ENCODE measurements around the gene CDKL5. TPM values are rescaled to one million over a fixed set of nuclear protein-coding genes. Genes with fewer than 3 reads are reported as not detected.

CDKL5 gene
- total and polyA plus RNA-seq, 2 donors (not counting 1 experiment from before 2014, with no cell fraction given): 0.72 to 4.6 TPM

DNA sequence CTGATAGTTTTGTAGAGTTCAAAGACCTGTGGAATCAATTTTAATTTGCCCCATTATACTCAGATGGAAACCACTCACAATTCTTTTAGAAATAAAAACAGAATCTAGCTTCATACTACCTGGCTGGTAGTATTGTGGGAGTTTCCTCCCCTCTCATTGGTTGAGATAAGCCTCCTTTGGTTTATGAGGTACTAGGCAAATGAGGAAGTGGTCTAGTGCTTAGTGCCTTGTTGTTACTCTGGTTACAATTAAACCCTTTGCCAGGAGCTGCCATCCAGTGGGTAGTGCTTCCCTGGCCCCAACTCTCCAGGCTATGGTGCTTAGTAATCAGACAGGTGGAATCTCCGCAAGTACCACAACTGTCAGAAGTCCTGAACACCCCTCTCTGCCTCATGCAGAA, 118.3 kb downstream of the CDKL5 start:
- no peaks in the 10 kb centered on the region for H3K79me2 ChIP-seq (ENCODE audit: control insufficient read depth, insufficient read depth, low read length)
- no peak for ATAC-seq (ENCODE audit: low read depth)

DNA sequence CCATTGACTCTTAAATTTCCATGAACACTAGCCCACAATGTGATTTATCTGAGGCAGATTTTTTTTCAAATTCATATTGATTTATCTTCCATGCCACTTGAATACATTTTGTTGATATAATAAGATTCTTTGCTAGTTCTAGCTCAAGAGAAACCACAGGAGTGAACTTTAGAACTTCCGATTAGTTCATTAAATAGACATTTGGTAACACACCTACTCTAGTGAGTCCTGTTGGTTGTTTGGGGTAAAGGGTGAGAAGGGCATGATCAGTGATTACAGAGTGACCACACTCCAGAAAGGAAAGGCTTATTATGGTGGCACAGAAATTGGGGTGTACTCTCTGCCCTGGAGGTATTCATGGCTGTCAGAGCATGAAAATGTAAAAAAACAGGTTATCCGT, 120.4 kb downstream of the CDKL5 start:
- no peaks in the 10 kb centered on the region for H3K9me3 ChIP-seq (ENCODE audit: control extremely low read depth in 1 of 3, control insufficient read depth in 2 of 3, insufficient read depth in 1 of 3, low read length in 2 of 3)
- no peak overlapping the region for H3K27ac Mint-ChIP-seq
- no peak overlapping the region for H3K9ac ChIP-seq (ENCODE audit: low read length)
- H3K4me3 Mint-ChIP-seq: no peak overlapping the region
- H3K9me3 Mint-ChIP-seq (ENCODE audit: insufficient read depth): no peaks in the 10 kb centered on the region
- H2AFZ ChIP-seq (ENCODE audit: insufficient read depth, low read depth, low read length, poor library complexity, severe bottlenecking): no peak overlapping the region
- WGBS (ENCODE audit: insufficient coverage): no CpG with 5 or more reads among the region's 2 CpGs
- no peak overlapping the region for H3K27ac ChIP-seq (ENCODE audit: low read length in 2 of 2)
- H4K20me1 ChIP-seq (ENCODE audit: control insufficient read depth, insufficient read depth, low read length, poor library complexity, severe bottlenecking): no peaks in the 10 kb centered on the region
- H3K4me1 Mint-ChIP-seq: peaks cover 2% of the 10 kb centered on the region
- CTCF ChIA-PET: no interaction called here
- no peaks in the 10 kb centered on the region for H3K79me2 ChIP-seq (ENCODE audit: control insufficient read depth, insufficient read depth, low read length)
- H3K27me3 Mint-ChIP-seq: no peaks in the 10 kb centered on the region
- POLR2A ChIA-PET: no interaction called here
- H3K27me3 ChIP-seq (replicated peaks in 1 of 4; ENCODE audit: control extremely low read depth in 1 of 4, control insufficient read depth in 3 of 4, insufficient read depth in 4 of 4, low read length in 3 of 4): no peaks in the 10 kb centered on the region
- H3K4me2 ChIP-seq (replicated peaks; ENCODE audit: low read depth, low read length, poor library complexity, severe bottlenecking): no peak overlapping the region
- peaks cover 0 to 4% of the 10 kb centered on the region in 2 donors for H3K4me1 ChIP-seq (ENCODE audit: control insufficient read depth in 2 of 2, insufficient read depth in 2 of 2, low read length in 2 of 2)
- DNase-seq (no peak), ATAC-seq (ENCODE audit: low read depth) (no peak)
- H3K4me3 ChIP-seq (ENCODE audit: control extremely low read depth in 1 of 5, extremely low read depth in 1 of 5, insufficient read depth in 1 of 5, low read depth in 2 of 5, low read length in 4 of 5): no peak overlapping the region
- TF ChIP-seq EZH2 (IDR thresholded peaks at IDR 0.05; ENCODE audit: borderline replicate concordance, insufficient read depth, low read depth, low read length, poor library complexity, severe bottlenecking) (no peak), CTCF (IDR thresholded peaks at IDR 0.05) (no peak)
- H3K36me3 ChIP-seq (replicated peaks in 1 of 2; ENCODE audit: control extremely low read depth in 1 of 2, control insufficient read depth in 1 of 2, extremely low read depth in 1 of 2, insufficient read depth in 2 of 2, low read length in 1 of 2): no peaks in the 10 kb centered on the region
- intact Hi-C loops (cut with micrococcal nuclease): no loop called here

More for the DNA sequence above, 118.3 kb downstream of the CDKL5 start:
- H4K20me1 ChIP-seq (ENCODE audit: control insufficient read depth, insufficient read depth, low read length, poor library complexity, severe bottlenecking): no peaks in the 10 kb centered on the region
- no peaks in the 10 kb centered on the region for H3K27me3 ChIP-seq (replicated peaks in 1 of 4; ENCODE audit: control extremely low read depth in 1 of 4, control insufficient read depth in 3 of 4, insufficient read depth in 4 of 4, low read length in 3 of 4)
- H3K27ac ChIP-seq (ENCODE audit: low read length in 2 of 2): no peak overlapping the region
- intact Hi-C loops (cut with micrococcal nuclease): no loop called here
- H2AFZ ChIP-seq (ENCODE audit: insufficient read depth, low read depth, low read length, poor library complexity, severe bottlenecking): no peak overlapping the region
- no peaks in the 10 kb centered on the region for H3K4me1 Mint-ChIP-seq
- CTCF ChIA-PET: no interaction called here
- TF ChIP-seq EZH2 (IDR thresholded peaks at IDR 0.05; ENCODE audit: borderline replicate concordance, insufficient read depth, low read depth, low read length, poor library complexity, severe bottlenecking) (no peak), CTCF (IDR thresholded peaks at IDR 0.05) (no peak)
- H3K4me3 ChIP-seq (ENCODE audit: control extremely low read depth in 1 of 5, extremely low read depth in 1 of 5, insufficient read depth in 1 of 5, low read depth in 2 of 5, low read length in 4 of 5): no peak overlapping the region
- H3K9ac ChIP-seq (ENCODE audit: low read length): no peak overlapping the region
- H3K27ac Mint-ChIP-seq: no peak overlapping the region
- peak; percentile 3 for DNase-seq
- H3K4me2 ChIP-seq (replicated peaks; ENCODE audit: low read depth, low read length, poor library complexity, severe bottlenecking): no peak overlapping the region
- H3K9me3 Mint-ChIP-seq (ENCODE audit: insufficient read depth): no peaks in the 10 kb centered on the region
- H3K4me3 Mint-ChIP-seq: no peak overlapping the region
- H3K4me1 ChIP-seq (ENCODE audit: control insufficient read depth in 2 of 2, insufficient read depth in 2 of 2, low read length in 2 of 2): peaks cover 0 to 4% of the 10 kb centered on the region in 2 donors
- POLR2A ChIA-PET: no interaction called here
- no peaks in the 10 kb centered on the region for H3K9me3 ChIP-seq (ENCODE audit: control extremely low read depth in 1 of 3, control insufficient read depth in 2 of 3, insufficient read depth in 1 of 3, low read length in 2 of 3)
- H3K27me3 Mint-ChIP-seq: no peaks in the 10 kb centered on the region
- no CpG with 5 or more reads among the region's 1 CpG for WGBS (ENCODE audit: insufficient coverage)
- H3K36me3 ChIP-seq (replicated peaks in 1 of 2; ENCODE audit: control extremely low read depth in 1 of 2, control insufficient read depth in 1 of 2, extremely low read depth in 1 of 2, insufficient read depth in 2 of 2, low read length in 1 of 2): no peaks in the 10 kb centered on the region

Data from B cell (primary cell).